Lung (tissue), 12 donors: Measurements from ENCODE around the gene MLYCD. TPM values are rescaled to one million over a fixed set of nuclear protein-coding genes. Genes with fewer than 3 reads are reported as not detected.

Experiments used
- ATAC-seq: fragments of 200-7000 bp; cut with Tn5 transposase; one replicate; pipeline ENCODE4 v1.9.1; 2020; ENCODE audit warnings: moderate number of reproducible peaks; ENCODE audit not compliant: insufficient read depth, low FRiP score
- DNase-seq, 3 donors: peaks; one replicate each; pipeline ENCODE4 v3.0.0-alpha.2; 2013 to 2017
- H3K27ac ChIP-seq, 2 donors: one replicate each; pipeline ENCODE4 v1.5.1; 2013; ENCODE audit warnings: mild to moderate bottlenecking in 2 of 2, moderate library complexity in 2 of 2, control low read depth in 1 of 2, inconsistent platforms in 1 of 2, low read depth in 1 of 2, low read length in 1 of 2
- H3K27me3 ChIP-seq, 3 donors: one replicate each; pipeline ENCODE4 v1.5.1; 2013; ENCODE audit warnings: low read length in 2 of 3; ENCODE audit not compliant: control insufficient read depth in 3 of 3, insufficient read depth in 3 of 3
- H3K36me3 ChIP-seq, 4 donors: one replicate each; pipeline ENCODE4 v1.5.1; 2013; ENCODE audit warnings: low read length in 4 of 4, mild to moderate bottlenecking in 1 of 4, moderate library complexity in 1 of 4; ENCODE audit not compliant: control insufficient read depth in 4 of 4, insufficient read depth in 4 of 4
- H3K4me1 ChIP-seq, 5 donors: one replicate each; pipeline ENCODE4 v1.5.1; 2013; ENCODE audit warnings: low read length in 5 of 5, mild to moderate bottlenecking in 2 of 5, moderate library complexity in 1 of 5; ENCODE audit not compliant: control insufficient read depth in 5 of 5, insufficient read depth in 5 of 5
- H3K4me3 ChIP-seq: one replicate; pipeline ENCODE4 v1.5.1; 2013; ENCODE audit warnings: mild to moderate bottlenecking, control low read depth, moderate library complexity
- H3K9ac ChIP-seq, 2 donors: one replicate each; pipeline ENCODE4 v1.5.1; 2013; ENCODE audit warnings: low read length in 2 of 2, control low read depth in 1 of 2; ENCODE audit not compliant: insufficient read depth in 1 of 2
- H3K9me3 ChIP-seq, 4 donors: one replicate each; pipeline ENCODE4 v1.5.1; 2013; ENCODE audit warnings: low read length in 3 of 4, mild to moderate bottlenecking in 1 of 4, moderate library complexity in 1 of 4; ENCODE audit not compliant: control insufficient read depth in 4 of 4, insufficient read depth in 3 of 4
- WGBS, 2 donors: extraction: QIAGEN DNeasy Blood & Tissue Kit; methylation state at CpG; one replicate each; pipeline ENCODE4 v1.1.7; 2013; 5-methylcytosine and 5-hydroxymethylcytosine counted together
- polyA plus RNA-seq, 2 donors: library from polyadenylated mRNA; stranded (reverse); fragments of 200-250 nt; gene quantifications; one replicate each; pipeline ENCODE4 v1.2.1, GENCODE V29; 2013
- total RNA-seq, 2 donors: library from RNA; depleted of rRNA in 1 of 2; stranded (reverse); fragments of >200 nt in 1 of 2; gene quantifications; one replicate each; pipeline ENCODE4 v1.2.1, GENCODE V29; 2014 to 2021
- TF ChIP-seq, protein P1 (sequence below): IDR thresholded peaks from 2 replicates; pipeline ENCODE4 v1.5.1; 2012; ENCODE audit warnings: mild to moderate bottlenecking; ENCODE audit errors: control extremely low read depth, extremely low read depth
- donor health status: control.
- donor health status: control.
- donor health status: Bipolar disorder and iron deficiency.
- donor health status: healthy.
- donor health status: DM: yes; HTN: yes; CAD: no.

MLYCD gene
- total and polyA plus RNA-seq, 4 donors: 2.0 to 9.1 (median 4.8) TPM

DNA sequence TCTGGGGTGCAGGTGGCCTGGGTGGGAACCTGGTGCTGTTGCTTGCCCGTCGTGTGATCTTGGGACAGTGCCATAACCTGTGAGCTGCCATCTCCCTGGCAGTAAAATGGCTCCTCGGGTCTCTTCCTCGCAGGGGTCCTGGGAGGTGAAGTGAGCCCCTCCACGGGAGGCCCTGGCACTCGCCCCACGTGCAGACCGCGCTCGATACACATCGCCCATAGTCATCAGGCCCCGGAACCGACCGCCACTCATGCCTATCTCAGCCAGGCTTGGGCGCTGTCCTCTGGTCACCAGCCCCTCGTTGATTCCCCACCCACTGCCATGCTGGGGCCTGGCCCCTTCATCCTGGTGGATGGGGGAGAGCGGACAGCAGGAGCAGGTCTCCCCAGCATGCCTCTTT lies 32.6 kb downstream of the MLYCD start:
- H3K9ac ChIP-seq: no peak overlapping the region
- H3K36me3 ChIP-seq: no peaks in the 10 kb centered on the region
- ATAC-seq (no peak), DNase-seq (no peak)
- no peak overlapping the region for H3K27ac ChIP-seq
- TF ChIP-seq, protein P1, sequence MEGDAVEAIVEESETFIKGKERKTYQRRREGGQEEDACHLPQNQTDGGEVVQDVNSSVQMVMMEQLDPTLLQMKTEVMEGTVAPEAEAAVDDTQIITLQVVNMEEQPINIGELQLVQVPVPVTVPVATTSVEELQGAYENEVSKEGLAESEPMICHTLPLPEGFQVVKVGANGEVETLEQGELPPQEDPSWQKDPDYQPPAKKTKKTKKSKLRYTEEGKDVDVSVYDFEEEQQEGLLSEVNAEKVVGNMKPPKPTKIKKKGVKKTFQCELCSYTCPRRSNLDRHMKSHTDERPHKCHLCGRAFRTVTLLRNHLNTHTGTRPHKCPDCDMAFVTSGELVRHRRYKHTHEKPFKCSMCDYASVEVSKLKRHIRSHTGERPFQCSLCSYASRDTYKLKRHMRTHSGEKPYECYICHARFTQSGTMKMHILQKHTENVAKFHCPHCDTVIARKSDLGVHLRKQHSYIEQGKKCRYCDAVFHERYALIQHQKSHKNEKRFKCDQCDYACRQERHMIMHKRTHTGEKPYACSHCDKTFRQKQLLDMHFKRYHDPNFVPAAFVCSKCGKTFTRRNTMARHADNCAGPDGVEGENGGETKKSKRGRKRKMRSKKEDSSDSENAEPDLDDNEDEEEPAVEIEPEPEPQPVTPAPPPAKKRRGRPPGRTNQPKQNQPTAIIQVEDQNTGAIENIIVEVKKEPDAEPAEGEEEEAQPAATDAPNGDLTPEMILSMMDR: no peak
- peaks cover 0 to 7% (median 0%) of the 10 kb centered on the region in 5 donors for H3K4me1 ChIP-seq
- no peaks in the 10 kb centered on the region for H3K27me3 ChIP-seq
- no peaks in the 10 kb centered on the region for H3K9me3 ChIP-seq
- no peak overlapping the region for H3K4me3 ChIP-seq
- 88 to 92% methylated on average over 17 of the region's 17 CpGs for WGBS, 2 donors

DNA sequence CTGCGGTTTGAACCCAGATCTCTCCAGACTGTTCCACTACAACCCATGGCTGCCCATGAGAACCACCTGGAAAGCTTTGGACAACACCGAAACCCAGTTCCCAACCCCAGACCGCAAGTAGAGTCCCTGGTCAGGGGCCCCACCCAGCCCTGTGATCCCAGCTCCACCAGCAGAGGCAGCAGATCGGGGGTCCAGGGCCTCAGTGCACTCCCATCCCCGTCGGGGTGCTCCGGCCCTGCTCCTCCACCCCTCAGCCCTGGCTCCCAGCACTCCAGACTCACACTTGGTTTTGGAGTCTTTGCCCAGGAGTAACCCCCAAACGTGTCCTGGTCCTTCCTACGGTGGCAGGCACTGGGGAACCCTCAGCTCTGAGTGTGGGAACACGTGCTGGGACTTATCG lies 33.4 kb downstream of the MLYCD start:
- H3K4me1 ChIP-seq: peaks cover 0 to 5% (median 0%) of the 10 kb centered on the region in 5 donors
- ATAC-seq (no peak), DNase-seq (no peak)
- H3K27ac ChIP-seq: no peak overlapping the region
- TF ChIP-seq, protein P1: no peak
- no peaks in the 10 kb centered on the region for H3K9me3 ChIP-seq
- no peaks in the 10 kb centered on the region for H3K36me3 ChIP-seq
- H3K4me3 ChIP-seq: no peak overlapping the region
- WGBS, 2 donors: 94% methylated on average over 11 of the region's 11 CpGs
- no peaks in the 10 kb centered on the region for H3K27me3 ChIP-seq
- H3K9ac ChIP-seq: no peak overlapping the region

DNA sequence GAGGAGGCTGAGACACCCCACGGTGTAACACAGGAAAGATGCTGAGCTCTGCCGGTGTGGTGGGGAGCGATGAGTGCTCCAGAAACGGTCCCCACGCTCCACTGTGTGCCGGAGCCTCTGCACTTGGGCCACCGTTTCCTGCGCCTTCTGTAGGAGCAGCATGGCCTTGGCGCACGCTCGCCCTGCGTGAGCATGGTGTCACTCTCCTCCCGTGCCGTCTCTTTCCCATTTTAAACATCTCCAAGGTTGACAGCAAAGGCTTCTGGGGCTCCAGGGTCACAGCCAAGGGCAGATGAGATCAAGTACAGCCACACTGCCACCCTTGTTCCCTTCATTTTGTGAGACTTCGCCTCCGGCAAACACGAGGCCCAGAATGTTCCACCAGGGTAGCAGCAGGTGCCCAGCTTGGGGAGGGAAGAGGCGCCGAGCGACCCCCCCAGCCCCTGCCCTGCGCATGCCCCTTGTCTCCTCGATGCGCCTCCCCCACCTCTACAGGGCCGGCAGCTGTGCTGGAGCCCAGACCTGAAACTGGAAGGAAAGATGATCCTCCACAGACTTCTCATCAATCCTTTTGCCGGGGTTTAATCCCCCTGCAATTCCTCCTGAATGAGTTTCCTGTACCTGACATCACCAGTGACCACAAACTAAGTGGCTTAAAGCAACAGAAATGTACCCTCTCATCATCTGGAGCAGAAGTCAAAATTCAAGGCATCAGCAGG lies 34.2 kb downstream of the MLYCD start:
- Histone ChIP-seq H3K4me1 (peaks cover 0 to 5% (median 0%) of the 10 kb centered on the region in 5 donors), H3K27ac (no peak overlapping the region), H3K4me3 (no peak overlapping the region), H3K36me3 (no peaks in the 10 kb centered on the region), H3K9me3 (no peaks in the 10 kb centered on the region), H3K27me3 (no peaks in the 10 kb centered on the region), H3K9ac (no peak overlapping the region)
- no peak for DNase-seq
- 87 to 92% methylated on average over 25 of the region's 25 CpGs for WGBS, 2 donors
- TF ChIP-seq, protein P1: no peak
- ATAC-seq: no peak
